CD4-positive, alpha-beta T cell treated with Interleukin-15 for 4 hours (primary cell): ENCODE measurements around the gene OSBPL10.
"Not testable (repeated sequence)": the region's sequence is repeated elsewhere in the genome, so short reads cannot be mapped to it uniquely, and the experiment has no call there.

ENCODE experiments used
- DNase-seq: peaks from one replicate; pipeline ENCODE4 v3.0.0-alpha.2; 2020; ENCODE audit warnings: low spot score

The OSBPL10 gene

GRCh38 chr3:31704156-31704555, 276.9 kb downstream of the OSBPL10 start:
- DNase-seq, result no peak

- DNase-seq, result no peak
Observed at GRCh38 chr3:31701286-31701685, 279.8 kb downstream of the OSBPL10 start.

- no peak for DNase-seq
Observed at GRCh38 chr3:31699309-31699953, 281.6 kb downstream of the OSBPL10 start.

GRCh38 chr3:31696815-31697548, 284.1 kb downstream of the OSBPL10 start:
- DNase-seq, result no peak

- no peak for DNase-seq
Observed at GRCh38 chr3:31696009-31696297, 285.1 kb downstream of the OSBPL10 start.

- DNase-seq, result peak; percentile 10
Observed at GRCh38 chr3:31695280-31696008, 285.6 kb downstream of the OSBPL10 start.

GRCh38 chr3:31693346-31693745, 287.7 kb downstream of the OSBPL10 start:
- DNase-seq, result no peak

- DNase-seq, result no peak
Observed at GRCh38 chr3:31692751-31693150, 288.3 kb downstream of the OSBPL10 start.

- DNase-seq, result no peak
Observed at GRCh38 chr3:31690771-31691170, 290.3 kb downstream of the OSBPL10 start.

GRCh38 chr3:31689523-31689922, 291.5 kb downstream of the OSBPL10 start:
- not testable (repeated sequence) for DNase-seq

- no peak for DNase-seq
Observed at GRCh38 chr3:31688984-31689383, 292.1 kb downstream of the OSBPL10 start.

- no peak for DNase-seq
Observed at GRCh38 chr3:31687020-31687802, 293.9 kb downstream of the OSBPL10 start.

- DNase-seq, result no peak
Observed at GRCh38 chr3:31680072-31680870, 300.8 kb downstream of the OSBPL10 start.

- no peak for DNase-seq
Observed at GRCh38 chr3:31676556-31676955, 304.5 kb downstream of the OSBPL10 start.

GRCh38 chr3:31673950-31674349, 307.1 kb downstream of the OSBPL10 start:
- no peak for DNase-seq

- DNase-seq, result no peak
Observed at GRCh38 chr3:31671976-31672375, 309.1 kb downstream of the OSBPL10 start.

GRCh38 chr3:31671451-31671850, 309.6 kb downstream of the OSBPL10 start:
- DNase-seq, result no peak

- no peak for DNase-seq
Observed at GRCh38 chr3:31670722-31671121, 310.3 kb downstream of the OSBPL10 start.

GRCh38 chr3:31670136-31670535, 310.9 kb downstream of the OSBPL10 start:
- DNase-seq, result no peak

- DNase-seq, result no peak
Observed at GRCh38 chr3:31668242-31668641, 312.8 kb downstream of the OSBPL10 start.

- no peak for DNase-seq
Observed at GRCh38 chr3:31667582-31667981, 313.5 kb downstream of the OSBPL10 start.

- DNase-seq, result no peak
Observed at GRCh38 chr3:31664031-31664430, 317.0 kb downstream of the OSBPL10 start.
